GM19463 (cell line): Measurements from ENCODE around the gene BTBD16.

Source experiments
- ATAC-seq: cut with Tn5 transposase; IDR thresholded peaks from one replicate; pipeline ENCODE4 v1.9.1; 2021; ENCODE audit warnings: mild to moderate bottlenecking, moderate library complexity; ENCODE audit not compliant: unreplicated experiment

Gene BTBD16

DNA sequence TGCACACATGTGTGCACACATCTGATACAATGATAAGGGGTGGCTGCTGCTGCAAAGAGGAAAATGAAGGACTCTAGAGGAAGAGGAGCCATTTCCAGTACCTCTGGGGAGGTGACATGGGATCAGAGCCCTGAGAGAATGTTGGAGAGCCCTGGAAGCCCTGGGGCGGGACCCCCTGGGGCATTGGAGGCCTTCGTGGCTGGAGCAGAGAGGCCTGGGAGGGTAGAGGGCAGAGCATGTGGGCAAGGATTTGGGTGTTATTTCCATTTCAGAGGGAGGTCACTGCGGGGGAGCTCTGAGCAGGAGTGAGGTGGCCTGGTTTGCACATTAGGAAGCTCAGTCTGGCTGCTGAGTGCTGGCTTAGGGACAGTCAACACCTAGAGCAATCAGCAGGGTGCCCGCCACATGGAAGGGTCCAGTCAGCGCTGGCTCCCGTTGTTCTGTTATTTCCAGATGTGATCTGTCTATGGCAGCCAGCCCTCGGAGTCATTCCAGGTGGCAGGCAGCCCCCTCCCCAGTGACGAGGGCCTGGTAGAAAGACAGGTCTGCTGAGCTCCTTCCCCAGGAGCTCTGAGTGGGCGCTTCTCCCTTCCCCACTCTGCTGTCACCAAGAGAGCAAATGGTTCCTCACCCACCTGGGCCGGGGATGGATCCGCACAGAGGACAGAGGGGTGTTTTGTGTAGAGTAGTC, 24.1 kb upstream of the BTBD16 start:
- no peak for ATAC-seq

DNA sequence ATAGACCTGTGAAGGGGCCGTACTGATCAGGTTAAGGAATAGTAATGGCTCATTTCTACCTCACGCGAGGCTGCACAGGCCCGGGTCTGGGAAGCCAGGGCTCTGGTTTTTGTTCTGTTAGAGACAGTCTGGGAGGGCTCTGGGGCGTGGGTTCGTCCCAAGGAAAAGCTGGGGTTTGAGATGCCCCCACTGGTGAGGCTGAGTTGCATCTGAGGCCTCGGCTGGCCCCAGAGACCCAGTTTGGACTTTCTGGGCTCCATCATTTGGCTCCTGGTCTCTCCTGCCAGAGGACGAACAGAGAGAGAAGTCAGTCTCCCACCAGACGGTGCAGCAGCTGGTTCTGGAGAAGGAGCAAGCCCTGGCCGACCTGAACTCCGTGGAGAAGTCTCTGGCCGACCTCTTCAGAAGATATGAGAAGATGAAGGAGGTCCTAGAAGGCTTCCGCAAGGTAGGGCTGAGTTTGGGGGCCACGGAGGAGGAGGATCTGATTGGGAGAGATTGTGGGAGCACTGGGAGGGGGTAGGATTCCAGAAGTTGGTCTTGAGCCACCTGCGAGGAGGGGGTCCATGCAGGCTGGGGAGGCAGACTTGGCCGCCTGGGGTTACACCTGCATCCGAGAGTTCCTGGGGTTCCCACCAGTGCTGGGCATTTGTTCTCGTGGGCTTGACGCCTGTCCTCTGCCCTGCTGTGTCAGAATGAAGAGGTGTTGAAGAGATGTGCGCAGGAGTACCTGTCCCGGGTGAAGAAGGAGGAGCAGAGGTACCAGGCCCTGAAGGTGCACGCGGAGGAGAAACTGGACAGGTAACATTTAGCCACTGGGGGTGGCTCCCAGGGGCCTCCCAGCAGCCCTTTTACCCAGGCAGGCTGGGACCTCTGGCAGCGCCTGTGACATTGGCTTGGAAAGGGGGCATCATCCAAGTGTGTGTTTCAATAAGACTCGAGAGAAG, 22.5 kb upstream of the BTBD16 start:
- ATAC-seq, result no peak

DNA sequence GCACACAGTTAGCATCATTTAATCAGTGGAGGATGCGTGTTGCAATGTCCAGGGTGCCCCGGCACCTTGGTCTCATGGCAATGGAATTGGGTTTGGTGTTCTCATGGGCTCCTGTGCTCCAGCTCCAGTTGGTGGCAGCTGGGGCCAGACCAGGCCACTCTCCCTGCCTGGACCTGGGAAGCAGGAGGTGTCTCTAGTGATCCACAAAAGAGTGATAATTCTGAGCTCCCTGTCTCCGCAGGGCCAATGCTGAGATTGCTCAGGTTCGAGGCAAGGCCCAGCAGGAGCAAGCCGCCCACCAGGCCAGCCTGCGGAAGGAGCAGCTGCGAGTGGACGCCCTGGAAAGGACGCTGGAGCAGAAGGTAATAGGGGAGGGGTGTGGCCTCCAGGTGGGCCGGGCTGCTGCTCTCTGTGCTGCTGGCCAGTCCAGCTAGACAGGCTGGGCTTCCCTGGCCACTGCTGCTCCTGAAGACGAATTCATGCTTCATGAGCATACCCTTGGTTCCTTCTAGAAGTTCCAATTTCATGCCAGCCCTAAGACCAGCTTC, 21.7 kb upstream of the BTBD16 start:
- ATAC-seq, result no peak

DNA sequence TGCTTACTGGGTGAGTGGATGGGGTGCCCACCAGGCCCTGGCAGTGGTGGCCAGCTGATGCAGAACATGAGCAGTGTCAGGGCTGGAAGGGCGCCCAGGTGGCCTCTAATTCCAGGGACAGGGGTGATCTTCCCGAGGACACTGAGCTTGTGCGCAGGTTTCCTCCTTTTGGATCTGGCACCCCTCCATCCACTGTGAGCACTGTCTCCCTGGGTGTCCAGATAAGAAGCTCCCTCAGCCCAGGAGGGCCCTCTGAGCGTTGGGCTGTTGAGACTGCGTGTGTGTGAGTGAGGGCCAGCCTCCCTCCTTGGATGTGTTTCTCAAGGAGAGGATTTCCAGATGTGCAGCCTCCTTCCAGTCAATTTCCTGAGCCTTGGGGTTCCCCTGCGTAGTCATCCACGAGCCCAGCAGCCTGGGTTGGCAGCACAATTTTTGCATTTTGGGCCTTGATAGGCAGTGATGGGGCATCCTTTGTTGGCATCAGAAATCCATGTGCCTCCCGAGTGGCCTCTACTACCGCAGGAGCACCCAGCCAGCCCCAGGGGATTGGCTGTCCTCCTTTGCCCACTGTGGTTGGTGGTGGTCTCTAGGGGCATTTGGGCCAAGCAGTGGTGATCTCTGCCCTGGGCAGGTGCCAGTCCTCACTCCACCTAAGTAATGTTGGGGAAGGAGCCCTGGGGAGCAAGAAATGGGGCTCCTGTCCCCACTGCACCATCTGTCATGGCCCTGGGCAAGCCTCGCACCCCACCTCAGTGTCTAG, 20.9 kb upstream of the BTBD16 start:
- ATAC-seq, result no peak

DNA sequence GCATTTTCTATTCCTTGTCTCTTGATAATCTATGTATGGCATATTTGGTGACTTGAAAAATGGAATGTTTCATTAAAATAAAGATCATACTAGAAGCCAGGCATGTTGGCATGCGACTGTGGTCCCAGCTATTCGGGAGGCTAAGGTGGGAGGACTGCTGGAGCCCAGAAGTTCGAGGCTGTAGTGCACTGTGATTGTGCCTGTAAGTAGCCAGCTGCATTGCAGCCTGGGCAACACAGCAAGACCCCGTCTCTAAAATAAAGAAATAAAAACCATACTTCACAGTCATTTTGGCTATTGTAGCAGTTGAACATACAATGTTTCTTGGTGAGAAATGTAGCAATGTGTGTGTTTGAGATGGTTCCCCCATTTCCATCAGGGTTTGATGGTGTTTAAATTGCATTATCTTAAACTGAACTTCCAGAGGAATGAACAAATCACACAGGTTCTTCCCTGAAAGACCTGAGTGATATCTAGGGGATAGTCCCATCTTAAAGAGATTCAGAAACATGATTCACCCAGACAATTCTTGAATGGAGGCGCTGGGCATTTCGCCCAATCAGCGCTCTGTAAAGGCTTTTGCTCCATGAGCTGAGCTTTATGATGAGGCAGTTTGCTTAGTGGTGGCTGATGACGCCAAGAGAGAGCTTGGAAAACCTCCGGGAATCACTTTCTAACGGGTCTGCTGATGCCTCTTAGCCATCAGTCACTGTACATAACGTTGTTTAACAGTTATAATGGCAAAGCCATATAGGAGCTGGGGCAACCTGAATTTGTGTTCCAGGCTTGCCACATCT, 19.4 kb upstream of the BTBD16 start:
- ATAC-seq, result no peak

DNA sequence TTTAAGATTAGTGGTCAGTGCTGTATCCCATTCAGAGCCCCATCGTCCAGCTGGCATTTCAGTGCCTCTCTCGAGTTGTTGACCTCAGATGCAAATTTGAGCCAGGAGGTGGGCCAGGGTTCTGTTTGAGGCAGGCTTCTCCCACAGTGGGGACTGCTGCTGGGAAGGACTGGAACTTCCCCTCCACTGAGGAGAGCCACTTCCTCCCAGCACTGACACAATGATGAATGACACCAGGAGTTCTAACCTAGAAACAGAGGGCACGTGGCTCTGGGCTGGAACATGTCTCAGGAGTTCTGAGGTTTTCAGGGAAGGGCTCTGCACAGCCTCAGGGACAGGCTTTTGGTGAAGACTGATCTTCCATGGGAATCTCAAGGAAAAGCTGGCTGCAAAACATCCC, 18.3 kb upstream of the BTBD16 start:
- ATAC-seq, result no peak

DNA sequence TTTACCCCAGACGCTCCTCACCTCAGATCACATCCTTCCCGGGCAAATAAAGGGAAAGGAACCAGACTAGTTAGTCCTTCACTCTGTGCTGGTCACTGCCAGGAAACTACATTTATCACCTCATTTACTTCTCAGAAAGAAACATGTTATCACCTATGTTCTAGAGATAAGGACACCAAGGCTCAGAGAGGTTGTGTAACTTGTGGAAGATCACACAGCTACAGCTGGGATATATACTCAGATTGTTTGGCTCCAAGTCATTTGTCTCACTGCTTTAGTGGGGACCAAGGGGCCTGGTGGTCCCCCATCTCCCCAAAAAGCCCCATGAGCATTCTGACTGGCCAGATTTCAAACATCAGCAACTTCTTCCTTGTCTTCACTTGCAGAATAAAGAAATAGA, 17.5 kb upstream of the BTBD16 start:
- no peak for ATAC-seq

DNA sequence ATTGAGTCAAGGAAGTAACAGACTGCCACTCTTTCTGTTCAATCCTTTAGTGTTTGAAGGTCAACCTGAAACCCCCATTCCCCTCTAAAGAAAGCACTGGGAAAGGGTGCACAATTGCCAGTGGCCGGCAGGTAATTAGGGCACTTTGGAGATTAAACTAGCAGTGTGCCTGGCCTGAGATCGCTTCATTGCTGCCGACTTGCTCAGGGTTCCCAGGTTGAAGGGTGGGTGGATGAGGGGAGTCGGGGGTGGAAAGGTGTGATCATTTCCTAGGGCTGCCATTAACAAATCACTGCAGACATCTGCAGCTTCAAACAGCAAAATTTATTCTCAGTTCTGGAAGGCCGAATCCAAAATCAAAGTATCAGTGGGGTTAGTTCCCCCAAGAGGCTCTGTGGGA, 16.3 kb upstream of the BTBD16 start:
- no peak for ATAC-seq

DNA sequence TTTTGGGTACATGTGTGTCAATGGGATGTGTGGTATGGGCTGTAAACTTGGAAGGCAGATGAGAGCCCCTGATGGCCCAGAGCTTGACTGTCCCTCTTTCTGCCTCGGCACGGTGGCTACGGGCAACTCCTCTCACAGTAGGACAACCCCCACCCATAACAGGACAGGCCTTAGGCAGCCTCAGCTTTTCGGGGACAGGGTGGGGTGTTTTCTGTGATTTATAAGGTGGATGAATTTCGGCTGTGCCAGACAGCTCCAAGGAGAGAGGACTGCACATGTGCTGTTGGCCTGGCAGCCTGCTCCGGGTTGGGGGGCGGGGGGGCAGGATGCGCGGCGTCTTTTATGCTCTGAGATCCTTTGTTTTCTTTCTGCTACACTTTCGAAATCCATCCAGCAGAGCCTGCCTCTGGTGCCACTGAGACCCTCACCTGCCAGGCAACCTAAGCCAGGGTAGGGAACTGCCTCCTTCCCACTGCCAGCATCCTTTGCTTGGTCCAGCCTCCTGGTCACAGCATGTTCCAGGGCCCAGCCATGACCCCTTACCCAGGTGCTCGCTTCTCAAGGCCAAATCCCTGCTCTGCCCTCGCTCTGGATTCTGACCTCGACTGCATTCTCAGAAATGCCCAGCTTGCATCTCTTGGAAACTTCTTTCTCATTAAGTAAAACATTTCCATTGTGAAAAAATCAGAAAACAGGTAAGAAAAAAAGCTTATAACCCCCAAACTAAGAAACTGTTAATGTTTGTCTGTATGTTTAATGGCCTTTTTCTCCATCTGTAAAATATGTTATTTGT, 15.4 kb upstream of the BTBD16 start:
- ATAC-seq, result no peak

DNA sequence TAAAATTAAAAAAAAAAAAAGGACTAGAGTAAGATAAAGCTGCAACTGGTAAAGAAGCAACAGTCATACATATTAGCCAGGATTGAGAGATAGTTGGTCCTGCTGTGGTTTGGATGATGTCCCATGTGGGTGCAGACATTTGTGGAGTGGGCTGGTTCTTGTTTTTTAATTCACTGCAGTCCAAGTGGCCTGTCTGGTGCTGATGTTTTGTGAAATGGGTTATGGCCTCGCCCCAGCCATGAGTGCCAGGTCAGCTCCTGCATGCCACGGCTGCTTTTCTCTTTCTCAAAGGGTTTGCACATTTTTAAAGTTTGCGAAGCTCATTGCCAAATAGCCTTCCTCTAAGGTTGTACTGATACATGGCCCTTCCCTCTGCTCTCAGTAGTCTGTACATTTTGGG, 14.1 kb upstream of the BTBD16 start:
- ATAC-seq, result no peak

DNA sequence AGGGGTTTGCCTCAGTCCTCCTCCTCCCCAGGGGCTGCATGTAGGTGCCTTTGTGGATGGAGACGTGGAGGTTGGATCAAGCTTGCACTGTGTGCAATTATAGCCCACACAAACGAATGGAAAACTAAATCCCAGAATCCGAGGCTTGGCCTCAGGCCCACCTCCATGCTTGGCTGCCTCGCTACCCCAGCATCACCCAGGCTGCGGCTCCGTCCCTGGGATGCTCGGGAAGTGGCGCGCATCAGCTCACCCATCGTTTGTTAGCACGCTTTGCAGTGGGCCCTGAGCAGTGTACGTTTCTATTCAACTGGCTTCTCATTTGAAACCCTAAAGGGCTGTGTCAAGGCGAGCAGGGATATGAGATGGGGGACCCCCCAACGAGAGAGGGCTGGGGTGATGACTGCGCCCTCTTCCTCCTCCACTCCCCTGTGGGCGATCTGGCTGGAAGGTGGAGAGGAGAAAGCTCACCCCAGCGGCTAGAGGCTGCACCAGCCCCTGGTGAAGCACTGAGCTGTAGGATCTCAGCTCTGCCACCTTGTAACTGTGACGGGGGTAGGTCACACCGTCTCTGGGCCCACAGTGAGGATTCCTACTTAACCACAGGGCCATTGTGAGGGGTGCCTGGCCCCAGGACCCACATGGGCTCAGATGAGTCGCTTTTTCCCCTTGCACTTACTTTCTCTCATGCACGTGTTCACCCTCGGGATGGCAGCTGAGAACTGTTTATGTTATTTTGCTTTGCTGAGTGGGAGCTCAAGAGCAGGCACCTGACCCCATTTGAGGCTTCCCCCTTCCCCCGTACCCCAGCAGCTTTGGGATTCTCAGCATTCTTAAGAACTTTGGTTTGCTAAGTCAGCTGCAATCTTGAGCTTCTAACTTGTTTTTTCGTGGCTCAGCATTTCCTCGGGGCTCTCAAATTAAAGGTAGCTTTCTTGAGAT, 12.7 kb upstream of the BTBD16 start:
- ATAC-seq, result no peak

DNA sequence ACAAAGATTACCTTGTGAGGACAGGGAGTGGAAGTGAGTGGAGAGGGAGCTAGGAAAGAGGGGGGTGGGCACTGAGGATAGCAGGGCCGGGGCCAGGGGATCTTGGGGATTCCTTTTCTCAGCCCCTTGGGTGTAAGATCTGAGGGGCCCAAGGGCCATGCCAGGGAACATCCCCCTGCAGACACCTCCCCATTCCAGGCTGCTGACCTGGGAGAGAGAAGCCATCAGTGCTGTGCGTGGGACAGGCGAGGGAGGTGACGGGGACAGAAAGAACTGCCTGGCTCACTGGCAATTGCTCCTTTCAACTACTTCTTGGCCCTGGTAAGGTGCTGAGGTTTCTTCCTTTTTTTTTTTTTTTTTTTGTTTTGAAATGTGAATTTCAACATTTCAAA, 12.0 kb upstream of the BTBD16 start:
- no peak for ATAC-seq

DNA sequence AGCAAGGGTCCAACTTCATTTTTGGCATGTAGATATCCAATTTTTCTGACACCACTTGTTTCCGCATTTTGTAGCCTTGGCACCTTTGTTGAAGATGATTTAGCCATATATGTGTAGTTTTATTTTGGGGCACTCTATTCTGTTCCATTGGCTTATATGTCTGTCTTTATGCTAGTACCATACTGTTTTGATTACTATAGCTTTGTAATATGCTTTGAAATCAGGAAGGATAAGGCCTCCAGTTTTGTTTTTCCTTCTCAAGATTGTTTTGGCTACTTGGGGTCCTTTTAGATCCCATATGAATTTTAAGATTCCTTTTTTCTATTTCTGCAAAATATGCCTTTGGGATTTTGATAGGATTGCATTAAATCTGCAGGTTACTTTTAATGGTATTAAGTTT, 9.5 kb upstream of the BTBD16 start:
- no peak for ATAC-seq

DNA sequence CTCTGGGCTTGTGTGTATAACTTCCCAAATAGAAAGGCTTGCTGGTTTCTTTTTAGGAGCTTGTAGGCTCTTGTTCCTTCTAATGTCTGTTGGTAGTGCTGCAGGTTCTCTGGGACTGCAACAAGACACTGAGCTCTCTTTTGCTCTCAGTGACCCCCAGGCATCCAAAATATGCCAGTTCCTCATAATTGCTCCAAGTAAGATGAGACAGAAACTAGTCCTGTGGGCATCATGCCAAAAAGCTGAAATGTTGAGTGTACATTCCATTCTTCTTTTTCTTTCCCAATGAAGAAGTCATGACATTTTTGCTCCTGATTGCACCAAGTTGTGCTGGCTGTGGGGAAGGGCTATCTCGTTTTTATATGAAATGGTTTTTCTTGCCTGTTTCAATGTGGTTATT, 7.1 kb upstream of the BTBD16 start:
- no peak for ATAC-seq

DNA sequence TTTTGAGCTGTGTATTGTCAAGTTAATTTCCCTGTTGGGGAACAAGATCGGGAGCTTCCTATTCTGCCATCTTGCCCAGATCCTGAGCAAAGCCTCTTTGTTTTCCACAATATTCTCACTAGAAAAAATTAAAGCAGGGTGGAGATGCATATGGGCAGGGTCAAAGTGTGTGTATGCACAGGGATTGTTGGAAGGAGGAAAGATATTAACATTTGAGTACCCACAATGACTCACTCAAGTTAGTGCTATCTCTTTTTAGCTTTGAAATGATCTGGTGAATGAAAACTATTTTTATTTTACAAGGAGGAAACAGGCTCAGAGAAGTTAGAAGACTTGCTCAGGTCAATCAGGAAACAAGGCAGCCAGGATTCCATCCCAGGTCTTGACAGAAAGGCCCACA, 6.7 kb upstream of the BTBD16 start:
- no peak for ATAC-seq

DNA sequence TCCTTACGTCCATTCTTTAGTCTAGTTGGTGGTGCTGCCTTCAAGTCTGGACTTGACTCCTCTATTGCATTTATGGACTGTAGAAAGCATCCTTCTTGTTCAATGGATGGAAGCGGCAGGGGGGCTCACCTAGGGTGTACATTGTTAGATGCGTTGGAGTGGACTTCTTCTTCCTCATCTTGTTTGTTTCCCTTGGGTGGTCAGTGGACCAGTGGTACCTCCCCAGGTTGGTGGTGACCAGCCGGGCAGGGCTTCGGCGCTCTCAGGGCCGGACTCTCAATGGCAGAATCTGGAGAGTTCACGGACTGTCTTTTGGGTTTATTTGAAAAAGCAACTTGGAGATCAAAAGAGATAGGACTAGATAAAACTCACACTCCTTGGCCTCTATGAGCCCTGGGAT, 6.2 kb upstream of the BTBD16 start:
- ATAC-seq, result no peak

DNA sequence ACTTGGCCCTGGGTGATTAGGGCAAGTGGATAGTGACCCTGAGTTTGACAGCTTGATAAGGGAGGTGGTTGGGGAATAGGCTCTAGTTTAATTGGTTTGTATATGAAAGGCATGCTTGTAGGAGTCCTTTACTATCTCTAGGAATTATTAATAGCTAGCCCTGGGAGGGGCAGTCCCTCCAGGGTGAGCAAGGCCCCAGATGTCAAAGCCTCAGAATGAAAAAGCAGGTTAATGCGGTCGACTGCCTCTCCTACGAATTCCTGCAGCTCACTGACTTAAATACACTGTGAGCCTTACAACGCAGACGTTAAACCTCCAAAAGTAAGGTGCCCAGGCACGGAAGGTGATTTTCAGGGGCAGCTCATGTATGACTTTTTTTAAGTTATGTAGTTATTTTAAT, 5.2 kb upstream of the BTBD16 start:
- no peak for ATAC-seq

DNA sequence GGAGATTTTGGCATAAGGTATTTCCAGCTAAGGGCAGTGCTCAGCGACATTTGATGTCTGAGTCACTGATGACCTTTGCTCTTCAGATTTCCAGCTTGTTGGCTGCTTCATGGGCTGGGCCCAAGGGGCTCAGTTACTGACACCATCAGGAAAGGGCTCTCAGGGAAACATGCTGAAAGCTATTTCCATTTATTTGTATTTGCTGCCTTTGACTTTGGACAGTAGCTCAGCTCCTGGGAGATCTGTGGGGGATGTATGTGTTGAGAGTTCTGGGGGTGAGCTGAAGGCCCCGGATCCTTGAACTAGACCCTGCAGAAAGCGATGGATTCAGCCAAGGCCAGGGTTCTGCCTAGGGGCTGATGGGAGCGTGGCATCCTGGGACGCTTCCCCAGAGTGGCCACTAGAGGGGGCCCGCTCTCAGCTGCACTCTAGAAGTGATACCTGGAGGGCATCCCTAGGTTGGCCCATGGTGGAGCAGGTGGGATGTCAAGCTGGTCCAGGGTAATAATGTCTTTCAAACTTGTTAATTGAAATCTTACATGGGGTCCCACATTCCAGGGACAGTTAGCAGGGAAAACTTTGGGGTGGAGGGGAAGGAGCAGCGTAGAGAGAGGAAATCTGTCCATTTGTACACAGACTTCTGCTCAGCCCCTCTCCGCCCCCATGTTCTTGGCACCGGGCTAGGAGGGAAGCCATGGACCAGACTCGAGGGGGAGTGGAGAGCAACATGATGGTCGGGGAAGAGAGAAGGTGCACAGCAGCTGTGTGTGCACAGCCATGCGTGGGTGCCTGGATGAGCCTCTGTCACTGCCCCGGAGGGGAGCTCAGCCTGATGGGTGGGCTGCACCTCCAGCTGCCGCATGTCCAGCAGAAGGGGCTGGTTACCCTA, 3.0 kb upstream of the BTBD16 start:
- ATAC-seq, result peak; percentile 92
